SJCRH30 (cell line): ENCODE measurements around the gene E2F1. TPM values are rescaled to one million over a fixed set of nuclear protein-coding genes. Genes with fewer than 3 reads are reported as not detected.

ENCODE experiments used
- DNase-seq, 2 experiments: peaks; one replicate each; pipeline ENCODE4 v3.0.0-alpha.2; 2015 to 2020
- H3K27ac ChIP-seq: fragments of 250-450 bp; sonication (Bioruptor Pico); 2 replicates; pipeline ENCODE4 v1.5.1; 2020; ENCODE audit warnings: mild to moderate bottlenecking, moderate library complexity
- H3K27me3 ChIP-seq: fragments of 250-450 bp; sonication (Bioruptor Pico); 2 replicates; pipeline ENCODE4 v1.5.1; 2020; ENCODE audit warnings: mild to moderate bottlenecking, moderate library complexity
- H3K36me3 ChIP-seq: fragments of 250-450 bp; sonication (Bioruptor Pico); 2 replicates; pipeline ENCODE4 v1.5.1; 2020; ENCODE audit warnings: mild to moderate bottlenecking, moderate library complexity
- H3K4me1 ChIP-seq: fragments of 250-450 bp; sonication (Bioruptor Pico); 2 replicates; pipeline ENCODE4 v1.5.1; 2020; ENCODE audit warnings: mild to moderate bottlenecking, moderate library complexity
- H3K4me3 ChIP-seq: fragments of 250-450 bp; sonication (Bioruptor Pico); 2 replicates; pipeline ENCODE4 v1.5.1; 2020; ENCODE audit warnings: mild to moderate bottlenecking, moderate library complexity
- H3K9me3 ChIP-seq: fragments of 250-450 bp; sonication (Bioruptor Pico); replicated peaks from 2 replicates; pipeline ENCODE4 v1.5.1; 2020; ENCODE audit warnings: mild to moderate bottlenecking, moderate library complexity
- total RNA-seq: library from RNA; depleted of rRNA; stranded (reverse); fragments of >200 nt; shearing (Covaris generic); gene quantifications from 2 replicates; pipeline ENCODE4 v1.2.3, GENCODE V29; 2014

The E2F1 gene
- total RNA-seq, 1 experiment from 2014 or later = 112 TPM

DNA sequence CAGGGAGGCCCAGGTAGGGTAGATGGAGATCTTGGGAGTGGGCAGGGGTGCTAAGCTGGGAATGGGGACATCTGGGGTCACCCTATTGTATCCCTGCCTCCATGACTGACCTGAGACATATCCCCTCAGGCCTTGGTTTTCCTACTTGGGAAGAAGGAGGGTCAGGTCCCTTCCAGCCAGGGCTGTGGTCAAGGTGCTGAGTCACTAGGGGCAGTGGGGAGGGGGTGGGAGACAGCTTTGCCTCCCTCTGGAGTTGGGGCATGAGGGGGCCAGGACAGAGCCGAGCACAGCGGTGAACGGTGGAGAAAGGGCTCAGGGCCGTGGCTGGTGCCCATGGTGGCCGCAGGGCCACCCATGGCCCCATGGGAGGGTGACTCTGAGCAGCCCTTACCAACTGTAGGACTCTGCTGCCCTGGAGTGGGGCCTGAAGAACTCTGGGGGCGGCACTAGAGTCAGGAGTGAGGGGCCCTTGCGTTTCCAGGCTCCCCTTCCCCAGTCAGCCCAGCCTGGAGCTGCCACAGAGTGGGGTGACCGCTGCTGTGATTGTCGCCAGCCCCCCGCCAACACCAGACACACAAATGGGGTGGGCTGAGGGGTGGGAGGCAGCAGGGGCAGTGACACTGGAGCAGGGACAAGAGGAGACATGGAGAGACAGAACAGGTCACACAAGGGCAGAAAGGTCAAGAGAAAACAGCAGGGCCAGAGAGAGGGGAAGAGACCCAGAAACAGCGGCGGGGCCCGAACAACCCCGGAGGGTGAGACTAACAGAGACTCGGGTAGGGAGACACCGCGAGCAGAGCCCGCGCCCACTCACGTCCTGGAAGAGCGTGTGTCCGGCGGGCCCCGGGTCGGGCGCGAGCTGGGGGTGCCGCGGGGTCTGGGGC lies 12.5 kb downstream of the E2F1 start:
- H3K27me3 ChIP-seq = no peaks in the 10 kb centered on the region
- H3K27ac ChIP-seq = peak overlapping the region; percentile 50
- H3K4me1 ChIP-seq = peaks cover 34% of the 10 kb centered on the region
- DNase-seq = no peak
- H3K9me3 ChIP-seq = no peaks in the 10 kb centered on the region
- H3K4me3 ChIP-seq = peak overlapping the region; percentile 74
- H3K36me3 ChIP-seq = peaks cover 32% of the 10 kb centered on the region

DNA sequence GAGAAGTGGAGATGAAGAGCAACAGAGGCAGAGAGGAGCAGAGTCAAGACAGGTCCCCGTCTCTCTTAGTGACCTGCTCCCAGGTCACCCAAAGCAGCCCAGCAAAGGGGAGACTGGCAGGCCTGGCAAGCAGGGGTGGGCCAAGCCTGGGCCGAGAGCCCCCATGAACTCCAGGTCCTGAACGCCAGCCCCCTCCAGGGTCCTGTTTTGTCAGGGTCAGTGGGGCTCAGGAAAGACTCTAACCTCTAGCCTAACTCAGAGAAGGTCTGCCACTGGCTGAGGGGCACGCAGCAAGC lies 13.1 kb downstream of the E2F1 start:
- peak overlapping the region; percentile 50 for H3K27ac ChIP-seq

DNA sequence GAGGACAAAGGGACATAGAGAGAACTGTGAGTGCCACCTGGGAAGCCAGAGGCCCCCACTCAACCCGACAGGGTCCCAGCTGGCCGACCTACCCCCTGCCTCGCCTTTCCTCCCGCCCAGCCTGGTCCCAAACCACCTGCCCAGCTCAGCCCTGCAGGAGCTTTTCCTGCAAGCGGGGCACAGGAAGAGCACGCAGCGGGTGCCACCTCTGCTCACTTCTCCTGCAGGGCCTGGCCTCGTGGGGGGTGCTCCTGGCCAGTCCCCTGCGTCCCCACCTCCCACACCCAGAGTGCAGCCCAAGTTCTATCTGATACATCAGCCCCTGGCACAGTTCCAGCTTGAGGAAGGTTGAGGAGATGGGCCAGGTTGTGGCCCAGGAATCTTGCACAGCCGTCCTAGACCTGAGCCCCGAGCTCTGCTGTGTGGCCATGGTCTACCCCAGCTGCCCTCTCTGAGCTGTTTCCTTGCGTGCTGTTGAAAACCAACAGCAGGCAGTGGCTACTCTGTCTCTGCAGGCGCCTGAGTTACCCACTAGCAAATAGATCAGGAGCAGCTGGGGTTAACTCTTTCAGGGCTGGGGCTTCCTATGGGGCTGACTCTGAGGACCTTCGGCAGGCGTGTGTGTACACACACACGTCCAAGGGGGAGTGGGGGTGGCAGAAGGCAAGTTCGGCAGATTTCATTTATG lies 13.6 kb downstream of the E2F1 start:
- H3K4me1 ChIP-seq = peaks cover 24% of the 10 kb centered on the region
- peaks cover 41% of the 10 kb centered on the region for H3K36me3 ChIP-seq
- H3K27ac ChIP-seq = no peak overlapping the region; the same call in 1 of the 2 replicates
- peak; percentile 60 to 67 for DNase-seq
- H3K4me3 ChIP-seq = peak overlapping the region; percentile 74
- H3K27me3 ChIP-seq = no peaks in the 10 kb centered on the region
- no peaks in the 10 kb centered on the region for H3K9me3 ChIP-seq

More for the DNA sequence above, 13.1 kb downstream of the E2F1 start:
- Histone ChIP-seq H3K4me1 (peaks cover 29% of the 10 kb centered on the region), H3K27me3 (no peaks in the 10 kb centered on the region), H3K4me3 (peak overlapping the region; percentile 74), H3K36me3 (peaks cover 38% of the 10 kb centered on the region), H3K9me3 (no peaks in the 10 kb centered on the region)
- no peak for DNase-seq

DNA sequence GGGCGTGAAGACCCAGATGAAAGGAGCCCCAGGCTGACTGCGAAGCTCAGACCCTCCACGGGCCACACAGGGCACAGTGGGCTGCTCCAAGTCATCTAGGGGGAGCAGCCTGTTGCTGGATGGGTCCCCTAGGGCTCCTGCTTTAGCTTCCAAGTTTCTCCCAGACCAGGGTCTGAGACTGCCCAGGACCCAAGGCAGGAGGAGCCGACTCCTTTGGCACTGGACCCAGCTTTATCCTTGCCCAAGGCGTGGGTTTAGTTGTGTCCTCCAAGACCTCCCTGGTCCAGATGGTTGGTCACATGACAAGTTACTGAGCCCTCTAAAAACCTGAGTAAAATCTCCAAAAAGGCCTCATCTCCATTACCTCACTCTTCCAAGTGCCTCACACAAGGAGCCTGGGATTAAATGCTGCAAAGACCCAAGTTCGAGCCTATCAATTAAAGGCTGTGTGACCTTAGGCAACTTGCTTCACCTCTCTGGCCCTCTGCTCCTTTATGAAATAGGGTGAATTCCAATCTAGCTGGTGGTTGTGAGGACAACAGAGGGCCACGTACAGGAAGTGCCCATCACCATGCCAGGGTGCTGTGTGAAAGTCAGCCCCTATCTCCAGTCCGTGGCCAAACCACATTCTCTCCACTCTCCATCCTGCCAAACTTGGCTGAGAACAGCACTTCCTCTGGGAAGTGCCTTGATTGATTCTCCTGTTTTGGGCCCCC lies 14.5 kb downstream of the E2F1 start:
- Histone ChIP-seq H3K4me1 (peaks cover 21% of the 10 kb centered on the region), H3K36me3 (peaks cover 36% of the 10 kb centered on the region), H3K9me3 (no peaks in the 10 kb centered on the region), H3K4me3 (no peak overlapping the region), H3K27ac (no peak overlapping the region), H3K27me3 (no peaks in the 10 kb centered on the region)
- no peak for DNase-seq

DNA sequence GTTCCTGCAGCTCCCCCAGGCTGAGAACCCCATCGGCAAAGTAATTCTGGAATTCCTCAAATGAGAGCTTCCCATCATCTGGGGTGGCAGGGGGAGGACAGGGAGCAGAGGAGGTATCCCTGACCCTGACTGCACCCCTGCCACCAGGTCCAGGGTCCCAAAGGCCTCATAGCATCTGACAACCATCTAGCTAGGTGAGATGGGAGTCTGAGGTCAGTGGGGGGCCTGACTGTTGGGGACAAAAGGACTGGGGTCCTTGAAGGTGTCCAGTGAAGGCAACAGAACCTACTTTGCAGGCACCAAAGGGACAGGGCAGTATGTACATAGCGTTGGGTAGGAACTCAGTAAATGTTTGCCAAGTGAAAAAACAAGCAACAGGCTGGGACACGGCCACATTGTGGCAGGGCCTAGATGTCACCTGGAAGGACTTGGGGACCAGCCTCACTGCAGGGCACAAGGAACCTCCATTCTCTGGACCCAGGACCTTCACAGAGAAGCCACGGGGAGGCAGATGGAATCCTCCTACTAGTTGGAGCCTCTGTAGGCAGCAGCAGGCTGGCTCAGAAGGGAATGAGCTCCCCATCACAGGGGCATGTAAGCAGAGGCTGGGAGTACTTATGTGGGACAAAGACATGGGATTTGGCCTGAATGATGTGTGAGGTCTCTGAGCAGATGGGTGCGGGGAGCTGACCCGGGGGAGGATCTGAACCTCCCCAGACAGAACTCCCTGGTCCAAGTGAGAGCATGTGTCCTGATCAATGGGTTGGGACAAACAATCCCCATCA lies 15.3 kb downstream of the E2F1 start:
- Histone ChIP-seq H3K27ac (no peak overlapping the region), H3K4me3 (no peak overlapping the region), H3K4me1 (peaks cover 21% of the 10 kb centered on the region), H3K27me3 (no peaks in the 10 kb centered on the region), H3K36me3 (peaks cover 28% of the 10 kb centered on the region), H3K9me3 (no peaks in the 10 kb centered on the region)
- no peak for DNase-seq

DNA sequence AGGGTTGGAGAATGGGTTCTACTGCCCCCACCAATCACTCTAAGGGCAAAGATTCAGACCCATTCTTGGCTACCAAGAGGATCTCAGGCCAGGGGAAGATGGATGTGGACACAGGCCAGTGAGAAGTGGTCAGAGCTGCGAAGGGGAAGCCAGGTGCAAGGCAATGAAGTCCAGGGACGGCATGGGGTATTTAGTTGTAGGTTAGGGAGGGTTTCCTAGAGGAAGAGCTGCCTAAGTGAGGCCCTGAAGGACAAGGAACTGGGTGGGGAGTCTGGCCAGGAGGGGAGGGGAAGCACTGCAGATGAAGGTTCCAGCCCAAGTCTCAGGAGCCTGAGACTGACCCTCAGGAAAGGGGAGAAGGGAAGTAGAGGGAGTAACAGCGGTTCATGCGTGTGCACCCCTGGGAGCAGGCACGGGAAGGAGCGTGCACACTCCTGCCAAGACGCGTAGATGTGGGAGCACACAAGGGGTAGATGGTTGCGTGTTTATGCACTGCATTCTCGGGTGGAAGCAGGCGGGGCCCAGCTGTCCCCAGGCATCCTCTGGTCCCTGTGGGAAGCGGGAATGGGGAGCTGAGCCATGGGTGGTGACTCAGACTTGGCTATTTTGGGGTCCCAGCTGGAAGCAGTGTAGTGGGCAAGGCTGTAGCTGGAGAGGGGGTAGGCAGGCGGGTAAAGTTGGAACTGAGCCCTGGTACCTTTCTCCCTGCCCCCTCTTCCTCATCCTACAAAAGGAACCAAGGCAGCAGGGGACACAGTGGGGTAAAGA lies 16.1 kb downstream of the E2F1 start:
- no peaks in the 10 kb centered on the region for H3K27me3 ChIP-seq
- no peak overlapping the region for H3K4me3 ChIP-seq
- no peak overlapping the region for H3K27ac ChIP-seq
- peaks cover 28% of the 10 kb centered on the region for H3K36me3 ChIP-seq
- no peak for DNase-seq
- peaks cover 14% of the 10 kb centered on the region for H3K4me1 ChIP-seq
- no peaks in the 10 kb centered on the region for H3K9me3 ChIP-seq

DNA sequence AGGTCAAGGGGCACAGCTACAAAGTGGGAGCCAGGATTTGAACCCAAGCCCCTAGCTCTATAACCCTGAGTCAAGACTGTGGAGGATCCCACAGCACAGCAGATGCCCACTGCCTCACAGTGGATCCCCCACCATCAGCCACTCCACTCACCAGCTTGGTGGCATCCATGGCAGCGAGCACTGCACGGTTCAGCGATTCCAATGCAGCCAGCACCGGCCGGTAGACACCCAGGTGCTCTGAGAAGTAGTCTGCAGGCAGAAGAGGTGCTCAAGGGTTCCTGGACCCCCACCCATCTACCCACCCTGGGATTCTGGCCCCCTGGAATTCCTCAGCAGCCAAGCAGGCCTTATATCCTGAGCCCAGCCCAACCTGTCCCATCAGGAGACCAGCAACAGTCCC lies 17.0 kb downstream of the E2F1 start:
- Histone ChIP-seq H3K36me3 (peaks cover 28% of the 10 kb centered on the region), H3K27me3 (no peaks in the 10 kb centered on the region), H3K9me3 (no peaks in the 10 kb centered on the region), H3K27ac (no peak overlapping the region), H3K4me1 (peaks cover 12% of the 10 kb centered on the region), H3K4me3 (no peak overlapping the region)
- DNase-seq = no peak

DNA sequence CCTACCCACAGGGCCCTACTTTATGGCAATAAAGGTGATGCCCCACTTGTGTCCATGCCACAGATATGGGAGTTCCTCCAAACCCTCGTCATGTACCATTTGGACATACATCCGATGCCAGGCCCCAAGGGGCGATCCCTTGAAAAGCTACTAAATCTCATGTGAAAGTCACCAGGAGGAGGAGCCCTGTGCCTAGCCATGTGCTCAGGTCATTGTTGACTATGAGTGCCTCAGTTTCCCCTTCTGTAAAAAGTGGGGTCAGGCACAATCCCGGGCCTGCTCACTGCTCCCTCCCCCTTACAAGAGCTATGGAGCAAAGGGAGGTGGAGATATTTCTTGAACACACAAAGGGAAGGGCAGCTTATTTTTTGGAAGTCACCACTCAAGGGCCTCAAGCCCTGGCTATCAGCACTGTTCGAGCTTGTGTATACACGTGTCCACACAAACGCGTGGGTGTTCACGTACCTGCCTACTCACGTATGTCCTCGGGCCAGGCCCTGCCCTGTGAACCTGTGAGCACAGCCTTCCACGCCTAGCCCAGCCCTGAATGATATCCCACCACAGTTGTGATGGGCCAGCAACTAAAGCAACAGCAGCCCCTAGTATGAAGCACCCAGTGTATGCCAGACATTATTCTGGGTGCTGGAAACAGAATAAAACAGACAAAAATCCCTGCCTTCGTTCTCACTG lies 17.6 kb downstream of the E2F1 start:
- H3K4me1 ChIP-seq = peaks cover 13% of the 10 kb centered on the region
- H3K9me3 ChIP-seq = no peaks in the 10 kb centered on the region
- H3K27ac ChIP-seq = no peak overlapping the region
- no peaks in the 10 kb centered on the region for H3K27me3 ChIP-seq
- DNase-seq = no peak
- no peak overlapping the region for H3K4me3 ChIP-seq
- H3K36me3 ChIP-seq = peaks cover 28% of the 10 kb centered on the region

DNA sequence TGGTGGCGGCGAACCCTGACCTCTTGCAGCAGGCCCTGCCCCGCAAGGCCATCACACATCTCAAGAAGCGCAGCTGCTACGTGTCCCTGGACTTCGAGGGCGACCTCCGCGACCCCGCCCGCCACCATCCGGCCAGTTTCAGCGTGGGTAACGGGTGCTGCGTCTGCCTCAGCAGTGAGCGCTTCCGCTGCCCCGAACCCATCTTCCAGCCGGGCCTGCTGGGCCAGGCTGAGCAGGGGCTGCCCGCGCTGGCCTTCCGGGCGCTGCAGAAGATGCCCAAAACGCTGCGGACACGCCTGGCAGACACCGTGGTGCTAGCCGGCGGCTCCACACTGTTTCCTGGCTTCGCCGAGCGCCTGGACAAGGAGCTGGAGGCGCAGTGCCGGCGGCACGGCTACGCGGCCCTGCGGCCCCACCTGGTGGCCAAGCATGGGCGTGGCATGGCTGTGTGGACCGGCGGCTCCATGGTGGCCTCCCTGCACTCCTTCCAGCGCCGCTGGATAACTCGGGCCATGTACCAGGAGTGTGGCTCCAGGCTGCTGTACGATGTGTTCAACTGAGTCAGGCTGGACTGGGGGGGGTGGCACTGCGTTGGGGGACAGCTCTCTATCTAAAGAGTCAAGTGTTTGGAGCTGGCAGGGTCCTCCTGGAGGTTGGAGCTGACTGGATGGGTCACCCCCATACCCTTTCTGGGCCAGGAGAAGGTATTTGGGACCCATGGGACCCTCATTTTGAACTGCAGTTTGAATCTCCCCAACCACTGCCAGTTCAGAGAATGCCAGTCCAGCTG lies 18.3 kb downstream of the E2F1 start:
- H3K4me1 ChIP-seq = peaks cover 8% of the 10 kb centered on the region
- H3K36me3 ChIP-seq = peaks cover 28% of the 10 kb centered on the region
- no peak for DNase-seq
- no peaks in the 10 kb centered on the region for H3K9me3 ChIP-seq
- H3K27me3 ChIP-seq = no peaks in the 10 kb centered on the region
- H3K4me3 ChIP-seq = no peak overlapping the region
- H3K27ac ChIP-seq = no peak overlapping the region

DNA sequence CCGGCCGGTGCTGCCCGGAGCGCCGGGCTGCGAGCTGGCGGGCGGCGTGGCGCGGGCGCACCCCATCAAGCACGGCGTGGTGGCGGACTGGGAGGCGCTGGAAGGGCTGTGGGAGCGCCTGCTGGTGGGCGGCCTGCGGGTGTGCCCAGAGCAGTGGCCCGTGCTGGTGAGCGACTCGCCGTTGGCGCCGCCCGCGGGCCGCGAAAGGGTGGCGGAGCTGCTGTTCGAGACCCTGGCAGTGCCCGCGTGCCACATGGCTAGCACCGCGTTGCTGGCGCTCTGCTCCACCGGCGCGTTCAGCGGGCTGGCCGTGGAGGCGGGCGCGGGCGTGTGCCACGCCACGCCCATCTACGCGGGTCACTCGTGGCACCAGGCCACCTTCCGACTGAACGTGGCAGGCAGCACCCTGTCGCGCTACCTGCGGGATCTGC lies 18.9 kb downstream of the E2F1 start:
- peaks cover 28% of the 10 kb centered on the region for H3K36me3 ChIP-seq
- no peak overlapping the region for H3K27ac ChIP-seq
- DNase-seq = no peak
- peaks cover 4% of the 10 kb centered on the region; the same call in 1 of the 2 replicates for H3K4me1 ChIP-seq
- no peaks in the 10 kb centered on the region for H3K9me3 ChIP-seq
- H3K27me3 ChIP-seq = no peaks in the 10 kb centered on the region
- H3K4me3 ChIP-seq = no peak overlapping the region

DNA sequence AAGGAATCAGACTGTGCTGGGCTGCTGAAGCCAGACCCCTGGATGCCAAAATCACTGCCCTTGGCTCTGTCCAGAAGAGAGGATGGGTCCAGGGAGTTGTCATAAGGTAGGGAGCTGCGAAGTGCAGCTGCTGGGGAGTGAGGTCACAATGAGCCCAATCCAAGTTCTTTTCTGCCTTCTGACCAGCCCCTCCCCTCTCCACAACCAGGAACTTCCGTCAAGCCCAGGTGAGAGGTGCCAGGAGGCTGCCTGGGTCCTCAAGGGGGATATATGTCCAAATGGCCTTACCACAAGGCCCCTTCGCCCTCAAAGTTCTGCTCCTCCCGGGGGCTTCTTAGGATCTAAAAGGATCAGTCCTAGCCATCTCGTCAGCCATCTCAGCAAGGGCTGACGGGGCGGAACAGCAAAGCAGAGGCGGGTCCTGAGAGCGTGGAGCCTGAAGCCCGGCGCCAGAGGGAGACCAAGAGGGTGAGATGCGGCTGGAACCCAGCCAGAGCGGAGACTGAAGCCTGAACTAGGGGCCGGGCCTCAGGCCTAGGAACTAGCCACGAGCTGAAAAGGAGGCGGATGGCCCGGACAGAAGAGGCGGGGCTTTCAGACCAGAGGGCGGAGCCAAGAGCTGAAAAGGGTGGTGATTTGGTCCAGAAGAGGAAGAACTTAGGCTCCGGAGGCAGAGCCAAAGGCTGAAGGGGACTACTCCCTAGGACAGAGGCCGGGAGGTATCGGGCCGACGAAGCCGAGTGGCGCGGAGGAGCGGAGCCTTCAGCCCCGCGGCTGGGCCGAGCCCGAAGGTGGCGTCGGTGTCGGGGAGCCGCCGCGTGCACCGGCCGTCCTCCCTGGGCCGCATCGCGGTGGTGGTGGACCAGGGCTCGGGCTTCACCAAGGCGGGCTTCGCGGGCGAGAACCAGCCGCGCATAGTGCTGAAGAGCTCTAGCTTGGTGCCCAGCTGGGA lies 19.6 kb downstream of the E2F1 start, which contains the start of gene ACTL10:
Gene ACTL10, plus strand, starts transcription at position 651 of the 952 bp plus-strand sequence. CDS start 555 bp downstream, outside the sequence.
- DNase-seq = no peak
- peaks cover 24% of the 10 kb centered on the region for H3K36me3 ChIP-seq
- H3K27me3 ChIP-seq = no peaks in the 10 kb centered on the region
- H3K4me1 ChIP-seq = peaks cover 4% of the 10 kb centered on the region; the same call in 1 of the 2 replicates
- H3K27ac ChIP-seq = no peak within 1 kb of the TSS
- H3K9me3 ChIP-seq = no peaks in the 10 kb centered on the region
- no peak within 1 kb of the TSS for H3K4me3 ChIP-seq

DNA sequence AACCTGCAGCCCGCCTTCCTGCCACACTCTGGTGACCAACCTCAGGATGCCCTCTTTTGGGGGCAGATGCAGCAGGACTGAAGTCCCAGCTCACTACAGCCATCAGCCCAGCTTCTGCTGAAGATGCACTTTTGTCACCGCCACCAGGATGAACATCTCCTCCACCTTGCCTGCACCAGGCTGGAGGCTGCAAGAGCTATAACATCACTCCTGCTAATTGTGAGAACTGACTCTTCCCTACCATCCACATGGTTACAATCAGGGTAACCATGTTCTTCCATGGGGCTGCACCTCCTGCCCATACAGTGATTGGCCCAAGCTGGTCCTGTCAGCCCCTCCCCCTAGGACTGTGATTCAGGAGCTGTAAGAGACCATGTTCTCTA lies 21.4 kb downstream of the E2F1 start:
- no peaks in the 10 kb centered on the region for H3K9me3 ChIP-seq
- peaks cover 4% of the 10 kb centered on the region; the same call in 1 of the 2 replicates for H3K4me1 ChIP-seq
- no peak for DNase-seq
- H3K27me3 ChIP-seq = no peaks in the 10 kb centered on the region
- no peak overlapping the region for H3K27ac ChIP-seq
- no peak overlapping the region for H3K4me3 ChIP-seq
- peaks cover 18% of the 10 kb centered on the region for H3K36me3 ChIP-seq
